Spleen (tissue), 7 donors: ENCODE data around the gene COL9A3.

ENCODE experiments used
- CTCF ChIP-seq, 11 experiments: fragments of 200-600 bp in 7 of 11; fragments of 450-650 bp in 4 of 11; sonication (generic) in 4 of 11; IDR thresholded peaks in 8 of 11; conservative IDR thresholded peaks in 3 of 11; 1 replicate in 7 of 11; 2 replicates in 4 of 11; pipeline versions ENCODE4 v1.4.0 to v1.8.0; 2016 to 2021; ENCODE audit warnings: antibody characterized with exemption in 11 of 11, inconsistent platforms in 4 of 11, mild to moderate bottlenecking in 1 of 11
- POLR2AphosphoS5 ChIP-seq, 3 donors: sonication (generic); formaldehyde crosslinking; IDR thresholded peaks; one replicate each; pipeline ENCODE4 v1.5.1; 2017; ENCODE audit warnings: antibody characterized with exemption in 3 of 3
- donor health status: DM: no; HTN: no; CAD: no; lungs with moderate emphysema.
- donor health status: DM: no; HTN: no; CAD: no.
- donor health status: DM: no; HTN: no; CAD: no.

- TF ChIP-seq CTCF (IDR thresholded peaks at IDR 0.05 in 8 of 11, conservative IDR thresholded peaks at IDR 0.05 in 3 of 11) (no peak), POLR2AphosphoS5 (IDR thresholded peaks at IDR 0.05) (no peak)
Measured at GRCh38 chr20:62787866-62788265, 29.0 kb upstream of the COL9A3 start.
